Body of pancreas (tissue), 4 donors: ENCODE measurements around the gene TYW1B.
"Not testable (repeated sequence)": the region's sequence is repeated elsewhere in the genome, so short reads cannot be mapped to it uniquely, and the experiment has no call there.

Experiments used
- CTCF ChIP-seq, 7 experiments: fragments of 450-650 bp in 4 of 7; fragments of 200-600 bp in 3 of 7; sonication (generic) in 3 of 7; IDR thresholded peaks; one replicate each; pipeline ENCODE4 v1.5.1; 2016 to 2019; ENCODE audit warnings: antibody characterized with exemption in 7 of 7
- POLR2A ChIP-seq, 3 donors: fragments of 450-650 bp; IDR thresholded peaks; one replicate each; pipeline ENCODE4 v1.6.1; 2016; ENCODE audit warnings: antibody characterized with exemption in 3 of 3, mild to moderate bottlenecking in 2 of 3

GRCh38 chr7:72681211-72681610, 146.8 kb downstream of the TYW1B start:
- not testable (repeated sequence) for TF ChIP-seq CTCF, POLR2A (IDR thresholded peaks at IDR 0.05)
